Measurements from ENCODE around the gene MRPS18B. TPM values are rescaled to one million over a fixed set of nuclear protein-coding genes. Genes with fewer than 3 reads are reported as not detected.
A peak's percentile ranks its signal among the peaks of the same experiment; 100 is the strongest.

The MRPS18B gene
- total RNA-seq, result 10 to 100 TPM; 65.6 to 87.7 TPM

- H3K36me3 ChIP-seq, result peaks cover 50% of the 10 kb centered on the region
- H3K27ac ChIP-seq, result peak within 1 kb of the TSS; percentile 97
- peak within 1 kb of the TSS; percentile 78 to 95 for H3K4me3 ChIP-seq
- no peaks in the 10 kb centered on the region for H3K27me3 ChIP-seq
- no peaks in the 10 kb centered on the region for H3K9me3 ChIP-seq
- no peak for TF ChIP-seq CTCF (IDR thresholded peaks at IDR 0.05)
- peaks cover 0 to 34% of the 10 kb centered on the region in 2 donors for H3K4me1 ChIP-seq
- peak; percentile 98 for DNase-seq (ENCODE audit: low spot score)
These were observed at the start of gene MRPS18B for GRCh38 chr6:30617565-30618269. MRPS18B (plus strand) TSS chr6:30617840; CDS start chr6:30617866, 26 bp downstream.

DNA sequence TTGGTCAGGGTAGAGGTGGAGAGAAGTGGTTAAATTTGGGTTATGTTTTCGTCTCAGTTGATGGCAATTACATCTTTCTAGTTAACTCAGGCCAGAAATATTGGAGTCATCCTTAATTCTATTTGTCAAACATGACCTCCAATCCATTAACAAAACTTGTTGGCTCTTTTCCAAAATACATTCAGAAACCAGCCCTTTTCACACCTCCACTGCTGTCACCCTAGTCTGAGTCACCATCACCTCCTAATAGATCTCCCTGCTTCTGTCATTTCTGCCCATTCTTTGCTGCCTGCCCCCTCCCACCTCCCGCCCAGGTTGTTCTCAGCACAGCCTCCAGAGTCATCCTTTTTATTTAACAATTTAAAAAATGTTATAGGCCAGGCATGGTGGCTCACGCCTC is 49.4 kb upstream of the MRPS18B start:
- Histone ChIP-seq H3K36me3 (peaks cover under 1% of the 10 kb centered on the region), H3K27me3 (no peaks in the 10 kb centered on the region)

GRCh38 chr6:30570263-30570662 is 47.4 kb upstream of the MRPS18B start:
- TF ChIP-seq CTCF (IDR thresholded peaks at IDR 0.05), result no peak
- Histone ChIP-seq H3K4me1 (peaks cover 0 to 30% of the 10 kb centered on the region in 2 donors), H3K27ac (peak overlapping the region; percentile 81 to 96)

More for the DNA sequence above, 49.4 kb upstream of the MRPS18B start:
- peaks cover 0 to 24% of the 10 kb centered on the region in 2 donors for H3K4me1 ChIP-seq
- H3K4me3 ChIP-seq, result no peak overlapping the region
- H3K9me3 ChIP-seq, result no peaks in the 10 kb centered on the region
- no peak overlapping the region for H3K27ac ChIP-seq
- DNase-seq (ENCODE audit: low spot score), result no peak
- no peak for TF ChIP-seq CTCF (IDR thresholded peaks at IDR 0.05)

GRCh38 chr6:30570740-30571074 is 46.9 kb upstream of the MRPS18B start:
- no peak for TF ChIP-seq CTCF (IDR thresholded peaks at IDR 0.05)

More at GRCh38 chr6:30570263-30570662, 47.4 kb upstream of the MRPS18B start:
- Histone ChIP-seq H3K27me3 (no peaks in the 10 kb centered on the region), H3K4me3 (peak overlapping the region; percentile 53 to 67), H3K36me3 (no peaks in the 10 kb centered on the region), H3K9me3 (no peaks in the 10 kb centered on the region)
- no peak for DNase-seq (ENCODE audit: low spot score)

GRCh38 chr6:30571075-30571761 is 46.4 kb upstream of the MRPS18B start, which contains the start of gene ABCF1:
ABCF1 (plus strand) TSS chr6:30571442; CDS start chr6:30571488, 46 bp downstream.
- H3K27me3 ChIP-seq, result no peaks in the 10 kb centered on the region
- H3K9me3 ChIP-seq, result no peaks in the 10 kb centered on the region
- peak within 1 kb of the TSS; percentile 53 to 67 for H3K4me3 ChIP-seq
- no peak for TF ChIP-seq CTCF (IDR thresholded peaks at IDR 0.05)
- peak; percentile 98 for DNase-seq (ENCODE audit: low spot score)
- H3K4me1 ChIP-seq, result peaks cover 0 to 30% of the 10 kb centered on the region in 2 donors
- peak within 1 kb of the TSS; percentile 81 to 96 for H3K27ac ChIP-seq
- H3K36me3 ChIP-seq, result no peaks in the 10 kb centered on the region

More at GRCh38 chr6:30570740-30571074, 46.9 kb upstream of the MRPS18B start:
- Histone ChIP-seq H3K9me3 (no peaks in the 10 kb centered on the region), H3K27me3 (no peaks in the 10 kb centered on the region), H3K4me1 (peaks cover 0 to 30% of the 10 kb centered on the region in 2 donors), H3K27ac (peak overlapping the region; percentile 81 to 96), H3K36me3 (no peaks in the 10 kb centered on the region), H3K4me3 (peak overlapping the region; percentile 53 to 67)
- no peak for DNase-seq (ENCODE audit: low spot score)
